Measurements from ENCODE around the gene ACTA2.

The ACTA2 gene

GRCh38 chr10:88949051-88949450 is 3.5 kb downstream of the ACTA2 start:
- Mint-ChIP-seq H3K27ac (no peak overlapping the region), H3K4me1 (peaks cover 48% of the 10 kb centered on the region), H3K27me3 (ENCODE audit: low read depth, poor library complexity) (peaks cover 2% of the 10 kb centered on the region), H3K9me3 (no peaks in the 10 kb centered on the region), H3K36me3 (ENCODE audit: low read depth) (no peaks in the 10 kb centered on the region), H3K4me3 (no peak overlapping the region)
- DNase-seq = no peak
- TF ChIP-seq, protein P1, sequence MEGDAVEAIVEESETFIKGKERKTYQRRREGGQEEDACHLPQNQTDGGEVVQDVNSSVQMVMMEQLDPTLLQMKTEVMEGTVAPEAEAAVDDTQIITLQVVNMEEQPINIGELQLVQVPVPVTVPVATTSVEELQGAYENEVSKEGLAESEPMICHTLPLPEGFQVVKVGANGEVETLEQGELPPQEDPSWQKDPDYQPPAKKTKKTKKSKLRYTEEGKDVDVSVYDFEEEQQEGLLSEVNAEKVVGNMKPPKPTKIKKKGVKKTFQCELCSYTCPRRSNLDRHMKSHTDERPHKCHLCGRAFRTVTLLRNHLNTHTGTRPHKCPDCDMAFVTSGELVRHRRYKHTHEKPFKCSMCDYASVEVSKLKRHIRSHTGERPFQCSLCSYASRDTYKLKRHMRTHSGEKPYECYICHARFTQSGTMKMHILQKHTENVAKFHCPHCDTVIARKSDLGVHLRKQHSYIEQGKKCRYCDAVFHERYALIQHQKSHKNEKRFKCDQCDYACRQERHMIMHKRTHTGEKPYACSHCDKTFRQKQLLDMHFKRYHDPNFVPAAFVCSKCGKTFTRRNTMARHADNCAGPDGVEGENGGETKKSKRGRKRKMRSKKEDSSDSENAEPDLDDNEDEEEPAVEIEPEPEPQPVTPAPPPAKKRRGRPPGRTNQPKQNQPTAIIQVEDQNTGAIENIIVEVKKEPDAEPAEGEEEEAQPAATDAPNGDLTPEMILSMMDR (IDR thresholded peaks at IDR 0.05) = no peak

DNA sequence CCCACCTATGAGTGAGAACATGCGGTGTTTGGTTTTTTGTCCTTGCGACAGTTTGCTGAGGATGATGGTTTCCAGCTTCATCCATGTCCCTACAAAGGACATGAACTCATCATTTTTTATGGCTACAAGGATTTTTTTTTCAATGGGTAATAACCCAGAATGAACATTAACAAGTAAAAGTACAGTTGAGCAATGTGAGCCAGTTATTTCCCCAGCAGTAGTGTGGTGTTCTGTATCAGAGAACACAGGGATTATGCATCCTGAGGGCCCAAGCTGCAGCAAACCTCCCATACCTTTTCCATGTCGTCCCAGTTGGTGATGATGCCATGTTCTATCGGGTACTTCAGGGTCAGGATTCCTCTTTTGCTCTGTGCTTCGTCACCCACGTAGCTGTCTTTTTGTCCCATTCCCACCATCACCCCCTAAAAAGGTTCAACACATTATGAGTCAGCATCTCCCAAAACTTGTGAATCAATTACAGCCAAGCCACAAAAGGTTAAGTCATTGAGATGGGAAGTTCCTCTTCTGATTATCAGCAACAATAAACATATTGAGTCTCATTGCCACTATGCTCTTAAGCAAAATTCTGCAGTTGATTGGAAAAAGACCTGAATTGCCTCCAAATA is 5.5 kb downstream of the ACTA2 start:
- peaks cover 33% of the 10 kb centered on the region for H3K4me1 Mint-ChIP-seq
- H3K4me3 Mint-ChIP-seq = no peak overlapping the region
- no peak overlapping the region for H3K27ac Mint-ChIP-seq

DNA sequence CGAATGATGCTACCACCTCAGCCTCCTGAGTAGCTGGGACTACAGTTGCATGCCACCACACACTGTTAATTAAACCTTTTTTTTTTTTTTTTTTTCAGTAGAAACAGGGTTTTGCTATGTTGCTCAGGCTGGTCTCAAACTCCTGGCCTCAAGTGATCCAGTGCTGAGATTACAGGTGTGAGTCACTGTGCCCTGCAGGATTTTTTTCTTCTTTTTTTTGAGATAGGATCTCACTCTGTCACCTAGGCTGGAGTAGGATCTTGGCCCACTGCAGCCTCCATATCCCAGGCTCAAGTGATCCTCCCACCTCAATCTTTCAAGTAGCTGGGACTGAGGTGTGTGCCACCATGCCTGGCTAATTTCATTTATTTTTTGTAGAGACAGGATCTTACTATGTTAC is 6.4 kb downstream of the ACTA2 start:
- Mint-ChIP-seq H3K4me3 (no peak overlapping the region), H3K27ac (no peak overlapping the region), H3K36me3 (ENCODE audit: low read depth) (no peaks in the 10 kb centered on the region), H3K27me3 (ENCODE audit: low read depth, poor library complexity) (peaks cover 6% of the 10 kb centered on the region), H3K9me3 (no peaks in the 10 kb centered on the region), H3K4me1 (peaks cover 24% of the 10 kb centered on the region)
- no peak for DNase-seq
- TF ChIP-seq, protein P1 (IDR thresholded peaks at IDR 0.05) = no peak

More for the DNA sequence above, 5.5 kb downstream of the ACTA2 start:
- Mint-ChIP-seq H3K9me3 (no peaks in the 10 kb centered on the region), H3K36me3 (ENCODE audit: low read depth) (no peaks in the 10 kb centered on the region), H3K27me3 (ENCODE audit: low read depth, poor library complexity) (peaks cover 2% of the 10 kb centered on the region)
- TF ChIP-seq, protein P1 (IDR thresholded peaks at IDR 0.05) = no peak
- DNase-seq = no peak

DNA sequence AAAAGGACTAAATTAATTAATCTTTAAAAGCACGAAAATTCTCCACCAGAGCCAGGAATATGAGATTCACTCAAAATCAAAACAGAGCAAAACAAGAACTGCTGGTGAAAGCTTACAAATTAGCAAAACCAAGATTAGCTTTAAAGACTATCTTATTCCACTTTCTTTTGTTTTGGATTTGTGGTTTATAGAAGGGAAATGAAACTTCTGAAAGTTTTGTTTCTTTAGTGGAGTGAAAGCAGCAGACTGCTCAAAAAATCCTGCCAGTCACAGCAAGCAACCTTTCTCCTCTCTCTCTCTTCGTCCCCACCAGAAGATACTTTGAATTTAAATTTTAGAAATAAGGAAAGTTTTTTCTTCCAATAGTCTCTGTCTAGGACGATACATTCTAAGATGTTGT is 7.8 kb downstream of the ACTA2 start:
- Mint-ChIP-seq H3K4me3 (no peak overlapping the region), H3K27ac (no peak overlapping the region), H3K4me1 (peaks cover 13% of the 10 kb centered on the region), H3K36me3 (ENCODE audit: low read depth) (no peaks in the 10 kb centered on the region), H3K9me3 (no peaks in the 10 kb centered on the region), H3K27me3 (ENCODE audit: low read depth, poor library complexity) (peaks cover 4% of the 10 kb centered on the region)
- no peak for DNase-seq
- TF ChIP-seq, protein P1 (IDR thresholded peaks at IDR 0.05) = no peak

- Mint-ChIP-seq H3K36me3 (ENCODE audit: low read depth) (no peaks in the 10 kb centered on the region), H3K27me3 (ENCODE audit: low read depth, poor library complexity) (peaks cover 4% of the 10 kb centered on the region), H3K4me1 (peaks cover 5% of the 10 kb centered on the region), H3K27ac (no peak overlapping the region), H3K9me3 (no peaks in the 10 kb centered on the region), H3K4me3 (no peak overlapping the region)
- TF ChIP-seq, protein P1 (IDR thresholded peaks at IDR 0.05) = no peak
- DNase-seq = no peak
Measured at GRCh38 chr10:88943778-88944177, 8.8 kb downstream of the ACTA2 start.

DNA sequence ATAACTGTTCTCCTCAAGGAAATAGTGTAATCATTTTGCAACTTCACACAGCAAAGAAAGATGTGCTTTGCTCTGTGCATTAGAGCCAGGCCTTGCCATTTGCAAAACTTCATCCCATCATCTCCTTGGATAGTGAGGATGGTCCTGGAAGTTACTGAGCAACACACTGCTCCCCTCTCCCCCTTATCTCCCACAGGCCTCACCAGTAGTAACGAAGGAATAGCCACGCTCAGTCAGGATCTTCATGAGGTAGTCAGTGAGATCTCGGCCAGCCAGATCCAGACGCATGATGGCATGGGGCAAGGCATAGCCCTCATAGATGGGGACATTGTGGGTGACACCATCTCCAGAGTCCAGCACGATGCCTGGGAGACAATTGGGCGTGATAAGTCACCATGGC is 11.5 kb downstream of the ACTA2 start:
- Mint-ChIP-seq H3K27ac (no peak overlapping the region), H3K4me1 (no peaks in the 10 kb centered on the region), H3K36me3 (ENCODE audit: low read depth) (no peaks in the 10 kb centered on the region), H3K9me3 (no peaks in the 10 kb centered on the region), H3K27me3 (ENCODE audit: low read depth, poor library complexity) (peaks cover 4% of the 10 kb centered on the region), H3K4me3 (no peak overlapping the region)
- TF ChIP-seq, protein P1 (IDR thresholded peaks at IDR 0.05) = no peak
- DNase-seq = no peak
